ENCODE results near the gene SSTR1.

- TF ChIP-seq, protein P1, sequence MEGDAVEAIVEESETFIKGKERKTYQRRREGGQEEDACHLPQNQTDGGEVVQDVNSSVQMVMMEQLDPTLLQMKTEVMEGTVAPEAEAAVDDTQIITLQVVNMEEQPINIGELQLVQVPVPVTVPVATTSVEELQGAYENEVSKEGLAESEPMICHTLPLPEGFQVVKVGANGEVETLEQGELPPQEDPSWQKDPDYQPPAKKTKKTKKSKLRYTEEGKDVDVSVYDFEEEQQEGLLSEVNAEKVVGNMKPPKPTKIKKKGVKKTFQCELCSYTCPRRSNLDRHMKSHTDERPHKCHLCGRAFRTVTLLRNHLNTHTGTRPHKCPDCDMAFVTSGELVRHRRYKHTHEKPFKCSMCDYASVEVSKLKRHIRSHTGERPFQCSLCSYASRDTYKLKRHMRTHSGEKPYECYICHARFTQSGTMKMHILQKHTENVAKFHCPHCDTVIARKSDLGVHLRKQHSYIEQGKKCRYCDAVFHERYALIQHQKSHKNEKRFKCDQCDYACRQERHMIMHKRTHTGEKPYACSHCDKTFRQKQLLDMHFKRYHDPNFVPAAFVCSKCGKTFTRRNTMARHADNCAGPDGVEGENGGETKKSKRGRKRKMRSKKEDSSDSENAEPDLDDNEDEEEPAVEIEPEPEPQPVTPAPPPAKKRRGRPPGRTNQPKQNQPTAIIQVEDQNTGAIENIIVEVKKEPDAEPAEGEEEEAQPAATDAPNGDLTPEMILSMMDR (IDR thresholded peaks at IDR 0.05): no peak
- TF ChIP-seq POLR2A (IDR thresholded peaks at IDR 0.05): no peak
These were observed 23.6 kb upstream of the SSTR1 start for GRCh38 chr14:38184132-38184531.

Measured in Peyer's patch (tissue), 4 donors.